Measurements from ENCODE around the gene SYNGR2.

The SYNGR2 gene

GRCh38 chr17:78125976-78126894, 42.1 kb upstream of the SYNGR2 start:
- no peak for TF ChIP-seq ZNF274 (IDR thresholded peaks at IDR 0.05; ENCODE audit: low read depth, low read length)
- H3K4me3 ChIP-seq (ENCODE audit: low read length), result peak overlapping the region; percentile 89; the same call in 1 of the 2 replicates

- peak overlapping the region; percentile 89; the same call in 1 of the 2 replicates for H3K4me3 ChIP-seq (ENCODE audit: low read length)
- TF ChIP-seq ZNF274 (IDR thresholded peaks at IDR 0.05; ENCODE audit: low read depth, low read length), result no peak
These were observed 41.5 kb upstream of the SYNGR2 start for GRCh38 chr17:78126895-78127238.

DNA sequence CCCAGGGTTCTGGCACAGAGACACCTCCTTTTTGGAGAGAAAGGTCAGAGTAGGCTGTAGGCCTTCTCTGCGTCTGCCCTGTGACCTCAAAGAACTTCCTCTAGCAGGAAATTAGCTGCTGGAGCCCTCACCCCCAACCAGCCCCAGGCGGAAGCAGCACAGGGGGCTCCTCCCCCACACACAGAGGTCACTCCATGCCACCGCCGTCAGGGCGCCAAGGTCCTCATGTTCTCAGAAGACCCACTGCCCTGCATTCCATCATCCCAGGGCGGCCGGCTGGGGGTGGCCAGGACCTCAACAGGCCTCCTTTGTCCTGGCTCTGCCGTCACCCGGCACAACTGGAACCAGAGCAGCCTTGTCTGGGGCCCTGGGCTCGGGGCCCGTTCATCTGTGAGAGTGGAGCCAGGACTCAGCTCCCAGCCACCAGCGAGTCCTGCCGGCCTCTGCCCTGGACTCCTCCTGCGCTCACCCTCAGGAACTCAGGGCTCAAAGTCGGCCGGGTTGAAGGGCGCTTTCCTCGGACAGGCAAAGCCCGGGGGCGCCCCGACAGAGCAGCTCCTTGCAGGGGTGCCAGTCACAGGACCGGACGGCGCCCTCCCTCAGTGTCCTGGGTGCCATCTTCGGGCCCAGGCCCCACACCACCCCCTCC, 41.0 kb upstream of the SYNGR2 start:
- peak overlapping the region; percentile 89 for H3K4me3 ChIP-seq (ENCODE audit: low read length)
- TF ChIP-seq ZNF274 (IDR thresholded peaks at IDR 0.05; ENCODE audit: low read depth, low read length), result no peak

- peak overlapping the region; percentile 89 for H3K4me3 ChIP-seq (ENCODE audit: low read length)
- no peak for TF ChIP-seq ZNF274 (IDR thresholded peaks at IDR 0.05; ENCODE audit: low read depth, low read length)
These were observed 40.4 kb upstream of the SYNGR2 start for GRCh38 chr17:78127888-78128550.

DNA sequence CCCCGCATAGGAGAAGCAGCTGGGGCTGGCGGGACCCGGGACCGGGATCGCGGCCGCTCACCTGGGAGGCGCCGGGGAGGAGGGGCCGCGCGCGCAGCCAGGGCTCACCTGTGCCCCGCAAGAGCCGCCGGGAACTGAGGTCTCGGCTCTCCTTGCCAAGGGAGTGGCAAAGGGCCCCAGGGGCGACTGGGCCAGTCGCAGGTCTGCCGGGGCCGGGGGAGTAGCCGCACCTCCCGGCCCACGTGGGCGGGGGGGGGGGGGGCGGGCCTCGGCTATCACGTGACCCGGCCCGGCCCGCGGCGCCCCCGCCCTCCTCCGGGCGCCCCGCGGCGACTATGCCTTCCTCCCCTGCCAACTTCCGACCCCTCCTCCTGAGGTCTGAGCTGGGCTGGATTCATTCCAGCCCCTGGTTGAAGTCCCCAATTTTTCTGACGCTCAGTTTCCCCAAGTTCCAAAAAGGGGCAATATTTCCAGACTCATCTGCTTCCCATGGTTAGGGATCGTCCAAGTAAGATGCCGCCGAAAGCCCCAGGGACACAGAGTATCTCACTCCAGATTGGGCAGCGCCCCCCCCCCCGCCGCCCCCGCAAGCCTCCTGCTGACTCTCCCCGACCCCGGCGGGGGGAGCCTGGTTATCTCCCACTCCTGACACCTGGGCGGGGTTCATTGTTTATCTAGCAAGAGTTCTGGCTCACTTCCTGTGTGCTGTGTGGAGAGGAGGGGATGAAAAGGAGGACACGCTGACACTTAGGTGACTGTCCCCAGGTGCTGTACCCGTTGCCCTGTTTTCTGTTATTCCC, 39.6 kb upstream of the SYNGR2 start, which contains the start of gene TMC6:
TMC6 (minus strand) TSS at position 205 of the 800 bp plus-strand sequence. CDS start 1,923 bp downstream, outside the sequence.
- H3K4me3 ChIP-seq (ENCODE audit: low read length), result peak within 1 kb of the TSS; percentile 89
- no peak for TF ChIP-seq ZNF274 (IDR thresholded peaks at IDR 0.05; ENCODE audit: low read depth, low read length)

- H3K4me3 ChIP-seq (ENCODE audit: low read length), result peak overlapping the region; percentile 60; the same call in 1 of the 2 replicates
- no peak for TF ChIP-seq ZNF274 (IDR thresholded peaks at IDR 0.05; ENCODE audit: low read depth, low read length)
These were observed 38.9 kb upstream of the SYNGR2 start for GRCh38 chr17:78129351-78130089.

- TF ChIP-seq ZNF274 (IDR thresholded peaks at IDR 0.05; ENCODE audit: low read depth, low read length), result no peak
- H3K4me3 ChIP-seq (ENCODE audit: low read length), result peak overlapping the region; percentile 60; the same call in 1 of the 2 replicates
These were observed 38.3 kb upstream of the SYNGR2 start for GRCh38 chr17:78130090-78130436.

- no peak for TF ChIP-seq ZNF274 (IDR thresholded peaks at IDR 0.05; ENCODE audit: low read depth, low read length)
- peak within 1 kb of the TSS; percentile 60; the same call in 1 of the 2 replicates for H3K4me3 ChIP-seq (ENCODE audit: low read length)
These were observed 37.8 kb upstream of the SYNGR2 start, which contains the start of gene TMC8 for GRCh38 chr17:78130437-78131101. TSS of gene TMC8 (plus strand) at chr17:78130771. CDS start at chr17:78131589, 818 bp downstream.

- no peak for TF ChIP-seq ZNF274 (IDR thresholded peaks at IDR 0.05; ENCODE audit: low read depth, low read length)
- H3K4me3 ChIP-seq (ENCODE audit: low read length), result peak overlapping the region; percentile 60; the same call in 1 of the 2 replicates
These were observed 37.0 kb upstream of the SYNGR2 start for GRCh38 chr17:78131172-78132083.

GRCh38 chr17:78132084-78132676, 36.2 kb upstream of the SYNGR2 start:
- H3K4me3 ChIP-seq (ENCODE audit: low read length), result peak overlapping the region; percentile 60; the same call in 1 of the 2 replicates
- no peak for TF ChIP-seq ZNF274 (IDR thresholded peaks at IDR 0.05; ENCODE audit: low read depth, low read length)

GRCh38 chr17:78132767-78133178, 35.6 kb upstream of the SYNGR2 start:
- peak overlapping the region; percentile 60; the same call in 1 of the 2 replicates for H3K4me3 ChIP-seq (ENCODE audit: low read length)
- TF ChIP-seq ZNF274 (IDR thresholded peaks at IDR 0.05; ENCODE audit: low read depth, low read length), result no peak

Data from GM08714 (cell line).